ENCODE results near the gene IFT52.

The IFT52 gene, protein sequence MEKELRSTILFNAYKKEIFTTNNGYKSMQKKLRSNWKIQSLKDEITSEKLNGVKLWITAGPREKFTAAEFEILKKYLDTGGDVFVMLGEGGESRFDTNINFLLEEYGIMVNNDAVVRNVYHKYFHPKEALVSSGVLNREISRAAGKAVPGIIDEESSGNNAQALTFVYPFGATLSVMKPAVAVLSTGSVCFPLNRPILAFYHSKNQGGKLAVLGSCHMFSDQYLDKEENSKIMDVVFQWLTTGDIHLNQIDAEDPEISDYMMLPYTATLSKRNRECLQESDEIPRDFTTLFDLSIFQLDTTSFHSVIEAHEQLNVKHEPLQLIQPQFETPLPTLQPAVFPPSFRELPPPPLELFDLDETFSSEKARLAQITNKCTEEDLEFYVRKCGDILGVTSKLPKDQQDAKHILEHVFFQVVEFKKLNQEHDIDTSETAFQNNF

DNA sequence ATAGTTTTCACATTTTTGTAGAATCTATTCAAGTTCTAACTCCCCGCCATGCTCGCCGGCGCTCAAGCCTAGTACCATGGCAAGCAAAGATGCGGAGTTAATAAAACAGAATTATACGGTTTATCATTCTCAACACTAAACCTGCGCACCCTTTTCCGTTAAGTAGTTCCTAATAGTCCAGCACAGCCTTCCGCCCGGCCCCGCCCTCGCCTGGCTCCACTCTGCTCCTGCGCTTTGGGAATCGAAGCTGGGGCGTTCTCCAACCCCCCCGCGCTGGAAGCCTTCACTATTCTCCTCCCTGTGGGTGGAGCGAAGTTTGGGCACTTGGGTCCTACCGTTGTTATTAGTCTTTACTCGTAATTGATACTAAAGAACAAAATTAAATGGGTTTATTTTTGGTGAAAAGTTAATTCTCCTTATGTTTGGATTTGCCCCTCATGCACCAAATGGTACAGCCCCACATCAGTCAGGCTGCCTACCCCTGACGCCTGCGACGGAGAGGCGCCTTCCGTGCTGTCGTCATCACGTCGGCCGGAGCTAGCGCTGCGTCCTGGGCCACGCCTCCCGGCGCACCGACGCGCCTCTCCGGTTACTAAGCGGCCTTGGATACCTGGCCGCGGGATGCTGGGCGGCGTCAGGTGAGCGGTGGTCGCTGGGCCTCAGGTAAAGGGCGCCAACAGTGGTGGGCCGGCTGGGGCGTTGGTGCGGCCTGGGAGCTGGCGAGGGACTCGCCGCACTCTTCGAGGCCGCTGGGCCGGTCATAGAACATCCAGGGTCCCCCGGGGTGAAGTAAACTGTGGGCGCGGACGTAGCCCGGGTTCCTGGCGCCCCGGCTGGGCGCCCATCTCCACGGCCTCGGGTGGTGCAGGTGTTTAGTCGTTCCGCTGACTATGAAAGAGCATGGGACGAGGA, at the start of gene IFT52:
Gene IFT52, plus strand, starts transcription at position 546 of the 912 bp plus-strand sequence. CDS start 3,762 bp downstream, outside the sequence.
- H3K27ac ChIP-seq (ENCODE audit: low read length) = no peak within 1 kb of the TSS
- no peaks in the 10 kb centered on the region for H3K36me3 ChIP-seq (ENCODE audit: control insufficient read depth, insufficient read depth, low read length)
- DNase-seq (ENCODE audit: low read depth, low spot score) = peak; percentile 89
- H3K4me1 ChIP-seq (ENCODE audit: control insufficient read depth, insufficient read depth, low read length) = no peaks in the 10 kb centered on the region; the same call in 1 of the 2 replicates
- WGBS (ENCODE audit: insufficient coverage, insufficient read length) = no CpG with 5 or more reads among the region's 68 CpGs
- peak within 1 kb of the TSS; percentile 61 for H3K4me3 ChIP-seq (ENCODE audit: low read length)
- no peaks in the 10 kb centered on the region for H3K27me3 ChIP-seq (ENCODE audit: control insufficient read depth, insufficient read depth, low read length)
- no peaks in the 10 kb centered on the region for H3K9me3 ChIP-seq (ENCODE audit: control insufficient read depth, insufficient read depth, low read length)

DNA sequence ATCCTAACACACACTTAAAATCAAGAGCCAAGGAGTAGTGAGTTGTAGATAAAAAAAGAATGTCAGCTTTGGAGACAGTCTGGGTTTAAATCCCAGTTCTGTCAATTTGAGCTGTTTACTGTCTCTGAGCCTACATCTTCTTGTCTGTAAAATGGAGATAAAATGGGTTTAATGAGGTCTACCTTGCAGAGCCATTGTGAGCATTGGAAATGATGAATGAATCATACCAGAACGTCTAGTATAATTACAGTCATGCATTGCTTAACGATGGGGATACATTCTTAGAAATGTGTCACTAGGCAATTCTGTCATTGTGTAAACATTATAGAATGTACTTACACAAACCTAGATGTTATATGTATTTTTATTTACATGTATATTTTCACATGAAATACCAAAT, 49.5 kb upstream of the IFT52 start:
- Histone ChIP-seq H3K4me1 (ENCODE audit: control insufficient read depth, insufficient read depth, low read length) (no peaks in the 10 kb centered on the region), H3K36me3 (ENCODE audit: control insufficient read depth, insufficient read depth, low read length) (no peaks in the 10 kb centered on the region), H3K9me3 (ENCODE audit: control insufficient read depth, insufficient read depth, low read length) (no peaks in the 10 kb centered on the region), H3K27me3 (ENCODE audit: control insufficient read depth, insufficient read depth, low read length) (no peaks in the 10 kb centered on the region), H3K4me3 (ENCODE audit: low read length) (no peak overlapping the region), H3K27ac (ENCODE audit: low read length) (no peak overlapping the region)
- DNase-seq (ENCODE audit: low read depth, low spot score) = no peak
- WGBS (ENCODE audit: insufficient coverage, insufficient read length) = no CpG with 5 or more reads among the region's 2 CpGs

DNA sequence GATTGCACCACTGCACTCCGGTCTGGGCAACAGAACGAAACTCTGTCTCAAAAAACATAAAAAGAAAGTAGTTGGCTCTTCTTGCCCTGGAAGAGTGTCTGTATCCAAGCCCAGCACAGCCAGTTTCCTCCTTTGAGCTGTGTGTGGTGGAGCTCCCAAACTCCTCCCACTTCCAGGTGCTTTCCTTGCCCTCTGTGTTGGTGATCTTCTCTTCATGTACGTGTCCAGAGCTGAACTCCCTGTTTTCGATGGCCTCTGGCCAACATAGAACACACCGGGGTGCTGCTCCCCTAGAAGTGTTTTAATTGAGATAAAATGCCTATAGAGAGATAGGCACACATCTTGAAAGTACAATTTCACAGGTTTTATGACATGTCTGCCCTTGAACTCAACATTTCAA, 48.6 kb upstream of the IFT52 start:
- Histone ChIP-seq H3K9me3 (ENCODE audit: control insufficient read depth, insufficient read depth, low read length) (no peaks in the 10 kb centered on the region), H3K27ac (ENCODE audit: low read length) (no peak overlapping the region), H3K27me3 (ENCODE audit: control insufficient read depth, insufficient read depth, low read length) (no peaks in the 10 kb centered on the region), H3K36me3 (ENCODE audit: control insufficient read depth, insufficient read depth, low read length) (no peaks in the 10 kb centered on the region), H3K4me1 (ENCODE audit: control insufficient read depth, insufficient read depth, low read length) (no peaks in the 10 kb centered on the region), H3K4me3 (ENCODE audit: low read length) (no peak overlapping the region)
- WGBS (ENCODE audit: insufficient coverage, insufficient read length) = no CpG with 5 or more reads among the region's 5 CpGs
- no peak for DNase-seq (ENCODE audit: low read depth, low spot score)

DNA sequence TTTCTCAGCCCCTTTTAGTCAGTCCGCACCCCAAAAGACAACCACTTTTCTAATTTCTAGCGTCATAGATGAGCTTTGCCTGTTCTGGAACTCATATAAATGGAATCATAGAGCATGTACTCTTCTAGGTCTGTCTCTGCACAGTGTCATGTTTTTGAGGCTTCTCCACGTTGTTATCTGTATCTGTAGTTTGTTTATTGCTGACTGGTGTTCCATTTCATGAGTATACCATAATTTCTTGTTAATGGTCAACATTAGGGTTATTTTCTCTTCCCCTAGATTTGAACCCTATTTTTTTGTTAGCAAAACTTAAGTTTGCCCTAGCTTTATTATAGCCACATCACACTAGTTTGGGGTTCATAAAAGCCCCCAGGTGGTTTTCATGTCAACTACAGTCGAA, 48.1 kb upstream of the IFT52 start:
- H3K4me3 ChIP-seq (ENCODE audit: low read length) = no peak overlapping the region
- H3K27me3 ChIP-seq (ENCODE audit: control insufficient read depth, insufficient read depth, low read length) = no peaks in the 10 kb centered on the region
- no peaks in the 10 kb centered on the region for H3K9me3 ChIP-seq (ENCODE audit: control insufficient read depth, insufficient read depth, low read length)
- H3K4me1 ChIP-seq (ENCODE audit: control insufficient read depth, insufficient read depth, low read length) = no peaks in the 10 kb centered on the region
- H3K27ac ChIP-seq (ENCODE audit: low read length) = no peak overlapping the region
- DNase-seq (ENCODE audit: low read depth, low spot score) = no peak
- no peaks in the 10 kb centered on the region for H3K36me3 ChIP-seq (ENCODE audit: control insufficient read depth, insufficient read depth, low read length)
- whole genome bisulfite sequencing (ENCODE audit: insufficient coverage, insufficient read length) = no CpG with 5 or more reads among the region's 4 CpGs

DNA sequence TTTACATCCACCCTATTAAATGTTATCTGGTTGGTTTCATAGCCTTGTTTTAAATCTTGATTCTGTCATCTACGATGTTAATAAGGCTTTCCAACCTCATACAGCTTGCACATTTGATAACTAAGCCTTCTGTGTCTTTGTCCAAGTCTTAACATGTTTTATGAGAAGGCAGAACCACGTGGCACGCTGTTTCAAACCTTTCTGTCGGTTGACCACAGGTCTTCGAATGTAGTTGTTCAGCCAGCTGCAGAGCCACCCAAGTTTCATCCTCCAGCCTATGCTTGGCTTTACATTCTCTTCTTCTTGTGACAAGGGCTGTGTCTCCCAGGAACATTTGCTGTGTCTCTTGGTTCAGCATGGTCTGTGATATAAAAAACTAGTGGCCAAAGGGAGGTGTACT, 47.6 kb upstream of the IFT52 start:
- Histone ChIP-seq H3K4me3 (ENCODE audit: low read length) (no peak overlapping the region), H3K4me1 (ENCODE audit: control insufficient read depth, insufficient read depth, low read length) (no peaks in the 10 kb centered on the region), H3K27me3 (ENCODE audit: control insufficient read depth, insufficient read depth, low read length) (no peaks in the 10 kb centered on the region), H3K36me3 (ENCODE audit: control insufficient read depth, insufficient read depth, low read length) (no peaks in the 10 kb centered on the region), H3K9me3 (ENCODE audit: control insufficient read depth, insufficient read depth, low read length) (no peaks in the 10 kb centered on the region), H3K27ac (ENCODE audit: low read length) (no peak overlapping the region)
- WGBS (ENCODE audit: insufficient coverage, insufficient read length) = no CpG with 5 or more reads among the region's 5 CpGs
- DNase-seq (ENCODE audit: low read depth, low spot score) = no peak

DNA sequence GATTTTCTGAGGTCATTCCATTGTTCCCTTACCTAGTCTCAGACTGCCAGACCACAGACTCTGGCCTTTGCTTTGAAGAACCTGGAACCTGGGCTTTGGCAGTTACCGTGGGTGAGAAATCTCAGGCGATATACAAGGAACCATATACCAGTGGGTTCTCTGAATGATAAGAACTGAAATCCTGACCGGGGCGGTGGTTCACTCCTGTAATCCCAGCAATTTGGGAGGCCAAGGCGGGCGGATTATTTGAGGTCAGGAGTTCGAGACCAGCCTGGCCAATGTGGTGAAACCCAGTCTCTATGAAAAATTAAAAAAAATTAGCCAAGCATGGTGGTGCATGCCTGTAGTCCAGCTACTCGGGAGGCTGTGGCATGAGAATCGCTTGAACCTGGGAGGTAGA, 46.2 kb upstream of the IFT52 start:
- no peak overlapping the region for H3K27ac ChIP-seq (ENCODE audit: low read length)
- WGBS (ENCODE audit: insufficient coverage, insufficient read length) = no CpG with 5 or more reads among the region's 9 CpGs

DNA sequence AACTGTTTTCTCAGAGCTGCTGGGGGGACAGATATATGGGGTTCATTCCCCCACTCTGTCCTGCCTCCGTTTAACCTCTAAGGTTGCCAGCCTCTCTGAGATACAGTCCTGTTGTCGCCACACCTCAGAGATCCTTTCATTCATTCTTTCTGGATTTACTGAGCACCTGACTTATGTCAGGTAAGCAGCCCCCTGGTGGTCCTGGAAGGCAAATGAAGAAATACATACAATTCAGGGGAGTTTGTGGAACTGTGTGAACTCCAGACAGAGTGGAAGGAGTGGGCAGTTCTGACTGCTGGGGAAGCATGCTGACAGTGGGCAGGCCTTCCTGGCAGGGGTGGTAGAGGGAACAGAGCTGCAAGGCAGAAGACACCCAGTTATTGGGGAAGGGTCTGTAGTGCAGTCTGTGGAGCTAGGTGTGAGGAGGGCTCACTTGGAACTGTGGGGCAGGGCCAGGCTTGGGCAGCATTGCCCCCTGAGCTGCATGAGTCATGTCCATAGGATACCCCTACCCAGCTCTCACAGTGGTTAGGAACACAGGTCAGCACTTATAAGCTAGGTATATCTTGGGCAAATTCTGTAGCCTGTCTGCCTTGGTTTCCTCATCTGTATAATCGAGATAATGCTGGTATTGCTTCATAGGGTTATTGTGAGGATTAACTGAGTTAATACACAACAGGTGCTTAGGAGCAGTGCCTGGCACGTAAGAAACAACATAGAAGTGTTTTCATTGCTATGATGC, 44.7 kb upstream of the IFT52 start:
- no peak for DNase-seq (ENCODE audit: low read depth, low spot score)
- no peaks in the 10 kb centered on the region for H3K27me3 ChIP-seq (ENCODE audit: control insufficient read depth, insufficient read depth, low read length)
- H3K36me3 ChIP-seq (ENCODE audit: control insufficient read depth, insufficient read depth, low read length) = no peaks in the 10 kb centered on the region
- no CpG with 5 or more reads among the region's 4 CpGs for WGBS (ENCODE audit: insufficient coverage, insufficient read length)
- H3K9me3 ChIP-seq (ENCODE audit: control insufficient read depth, insufficient read depth, low read length) = no peaks in the 10 kb centered on the region
- no peaks in the 10 kb centered on the region for H3K4me1 ChIP-seq (ENCODE audit: control insufficient read depth, insufficient read depth, low read length)
- H3K27ac ChIP-seq (ENCODE audit: low read length) = no peak overlapping the region
- no peak overlapping the region for H3K4me3 ChIP-seq (ENCODE audit: low read length)

More for the DNA sequence above, 46.2 kb upstream of the IFT52 start:
- no peaks in the 10 kb centered on the region for H3K4me1 ChIP-seq (ENCODE audit: control insufficient read depth, insufficient read depth, low read length)
- H3K9me3 ChIP-seq (ENCODE audit: control insufficient read depth, insufficient read depth, low read length) = no peaks in the 10 kb centered on the region
- DNase-seq (ENCODE audit: low read depth, low spot score) = no peak
- H3K36me3 ChIP-seq (ENCODE audit: control insufficient read depth, insufficient read depth, low read length) = no peaks in the 10 kb centered on the region
- H3K27me3 ChIP-seq (ENCODE audit: control insufficient read depth, insufficient read depth, low read length) = no peaks in the 10 kb centered on the region
- no peak overlapping the region for H3K4me3 ChIP-seq (ENCODE audit: low read length)

DNA sequence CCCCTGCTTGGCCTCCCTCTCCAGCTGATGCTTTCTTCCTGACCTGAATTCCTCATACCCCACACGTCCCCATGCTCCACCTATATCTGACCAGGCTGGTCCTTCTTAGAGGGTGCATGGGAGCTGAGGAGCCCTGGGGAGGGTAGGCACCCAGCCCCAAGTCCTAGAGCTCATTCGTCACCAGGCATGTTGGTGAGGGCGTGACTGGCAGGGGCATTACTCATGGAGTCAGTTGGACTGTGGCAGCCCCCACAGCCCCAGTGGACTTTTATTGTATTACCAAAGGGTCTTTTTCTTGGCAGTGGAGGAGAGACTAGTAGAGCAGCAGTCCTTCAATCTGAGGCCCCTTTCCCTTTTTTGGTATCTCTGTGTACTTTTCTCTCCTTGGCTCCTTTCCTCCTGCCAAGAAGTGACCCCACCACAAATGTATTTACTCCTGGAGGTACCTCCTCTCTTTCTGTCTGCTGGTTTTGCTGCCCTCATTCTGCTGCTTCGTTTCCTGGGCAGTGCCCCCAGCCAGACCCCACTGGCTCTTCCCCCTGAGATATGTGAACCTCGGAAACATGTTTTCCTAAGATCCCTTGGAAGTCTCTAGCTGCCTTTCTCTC, 42.4 kb upstream of the IFT52 start:
- no peaks in the 10 kb centered on the region for H3K9me3 ChIP-seq (ENCODE audit: control insufficient read depth, insufficient read depth, low read length)
- WGBS (ENCODE audit: insufficient coverage, insufficient read length) = no CpG with 5 or more reads among the region's 5 CpGs
- no peaks in the 10 kb centered on the region for H3K27me3 ChIP-seq (ENCODE audit: control insufficient read depth, insufficient read depth, low read length)
- no peak for DNase-seq (ENCODE audit: low read depth, low spot score)
- no peaks in the 10 kb centered on the region for H3K36me3 ChIP-seq (ENCODE audit: control insufficient read depth, insufficient read depth, low read length)
- no peak overlapping the region for H3K4me3 ChIP-seq (ENCODE audit: low read length)
- H3K4me1 ChIP-seq (ENCODE audit: control insufficient read depth, insufficient read depth, low read length) = no peaks in the 10 kb centered on the region
- no peak overlapping the region for H3K27ac ChIP-seq (ENCODE audit: low read length)

DNA sequence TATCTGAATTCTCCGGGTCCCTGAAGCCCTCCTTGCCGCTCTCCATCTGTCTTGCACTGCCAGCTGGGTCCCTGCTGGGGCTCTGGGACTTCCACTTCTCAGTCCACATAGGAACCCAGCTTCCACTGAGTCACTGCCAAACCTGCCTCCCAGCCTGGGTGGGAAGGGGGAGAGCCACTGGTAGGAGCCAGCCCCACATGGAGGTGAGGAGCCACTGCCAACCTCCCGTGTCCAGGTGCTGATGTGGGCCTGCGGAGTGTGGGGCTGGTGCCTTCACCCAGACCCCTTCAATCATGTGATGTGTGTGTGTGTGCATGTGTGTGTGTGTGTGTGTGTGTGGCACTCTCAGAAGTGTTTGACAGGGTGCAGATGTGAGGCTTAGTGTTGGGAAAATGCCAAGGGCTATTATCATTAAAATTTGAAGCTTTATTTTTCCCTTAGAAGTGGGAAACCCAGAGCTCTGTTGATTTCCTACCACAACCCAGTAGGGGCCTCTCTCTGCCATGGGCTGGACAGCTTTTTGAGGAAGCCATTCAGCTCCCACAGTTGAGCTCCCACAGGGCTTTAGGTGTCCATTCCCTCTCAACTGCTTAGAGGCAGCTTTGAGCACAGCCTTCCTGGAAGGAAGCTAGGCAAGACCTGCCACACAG, 41.2 kb upstream of the IFT52 start:
- Histone ChIP-seq H3K27me3 (ENCODE audit: control insufficient read depth, insufficient read depth, low read length) (no peaks in the 10 kb centered on the region), H3K27ac (ENCODE audit: low read length) (no peak overlapping the region), H3K9me3 (ENCODE audit: control insufficient read depth, insufficient read depth, low read length) (no peaks in the 10 kb centered on the region), H3K4me3 (ENCODE audit: low read length) (no peak overlapping the region), H3K4me1 (ENCODE audit: control insufficient read depth, insufficient read depth, low read length) (no peaks in the 10 kb centered on the region), H3K36me3 (ENCODE audit: control insufficient read depth, insufficient read depth, low read length) (no peaks in the 10 kb centered on the region)
- no peak for DNase-seq (ENCODE audit: low read depth, low spot score)
- no CpG with 5 or more reads among the region's 4 CpGs for WGBS (ENCODE audit: insufficient coverage, insufficient read length)
